Heart left ventricle (tissue), 16 donors: ENCODE measurements around the gene ZNF823. TPM values are rescaled to one million over a fixed set of nuclear protein-coding genes. Genes with fewer than 3 reads are reported as not detected.
A peak's percentile ranks its signal among the peaks of the same experiment; 100 is the strongest.

Source experiments
- ATAC-seq, 4 donors: fragments of 200-7000 bp; cut with Tn5 transposase; one replicate each; pipeline ENCODE4 v1.9.1; 2020 to 2022; ENCODE audit warnings: moderate library complexity in 4 of 4, mild to moderate bottlenecking in 3 of 4, moderate number of reproducible peaks in 1 of 4
- DNase-seq, 5 donors: peaks; one replicate each; pipeline ENCODE4 v3.0.0-alpha.2; 2020
- H3K27ac ChIP-seq, 12 donors: fragments of 200-600 bp; sonication (generic) in 4 of 12; one replicate each; pipeline versions ENCODE4 v1.5.0 to v1.8.0; 2016 to 2022; ENCODE audit warnings: mild to moderate bottlenecking in 2 of 12
- H3K27me3 ChIP-seq, 9 donors: fragments of 200-600 bp; sonication (generic) in 2 of 9; one replicate each; pipeline versions ENCODE4 v1.5.1 to v1.8.0; 2016 to 2022; ENCODE audit warnings: mild to moderate bottlenecking in 3 of 9
- H3K36me3 ChIP-seq, 9 donors: fragments of 200-600 bp; sonication (generic) in 2 of 9; one replicate each; pipeline versions ENCODE4 v1.5.0 to v1.8.0; 2018 to 2022; ENCODE audit warnings: mild to moderate bottlenecking in 2 of 9
- H3K4me1 ChIP-seq, 12 donors: fragments of 200-600 bp; sonication (generic) in 4 of 12; one replicate each; pipeline versions ENCODE4 v1.5.0 to v1.8.0; 2016 to 2022; ENCODE audit warnings: mild to moderate bottlenecking in 3 of 12
- H3K4me3 ChIP-seq, 12 donors: fragments of 200-600 bp; sonication (generic) in 4 of 12; one replicate each; pipeline versions ENCODE4 v1.5.0 to v1.8.0; 2017 to 2022; ENCODE audit warnings: mild to moderate bottlenecking in 9 of 12, moderate library complexity in 4 of 12
- H3K9me3 ChIP-seq, 12 donors: fragments of 200-600 bp; sonication (generic) in 4 of 12; one replicate each; pipeline versions ENCODE4 v1.5.0 to v1.8.0; 2016 to 2022; ENCODE audit warnings: mild to moderate bottlenecking in 1 of 12
- POLR2A ChIP-seq, 2 donors: fragments of 450-650 bp; IDR thresholded peaks; one replicate each; pipeline ENCODE4 v1.6.1; 2017; ENCODE audit warnings: antibody characterized with exemption in 2 of 2, mild to moderate bottlenecking in 2 of 2, moderate library complexity in 2 of 2
- WGBS, 4 donors: extraction: QIAGEN DNeasy Blood & Tissue Kit in 2 of 4; methylation state at CpG; one replicate each; pipeline versions ENCODE4 v1.1.5 to v1.1.7; 2013 to 2018; 5-methylcytosine and 5-hydroxymethylcytosine counted together
- intact Hi-C, 10 donors: fragments of 100-400 bp; cut with DNase I; formaldehyde crosslinking; loops; one replicate each; pipeline versions ENCODE4 v1.11.1 to v1.14.2; 2022
- polyA plus RNA-seq, 2 donors: library from polyadenylated mRNA; stranded (reverse); fragments of 200-250 nt; gene quantifications; one replicate each; pipeline ENCODE4 v1.2.3, GENCODE V29; 2013
- total RNA-seq, 9 donors: library from RNA; depleted of rRNA in 2 of 9; stranded (reverse); fragments of >200 nt in 2 of 9; fragmentation: NEBNext Ultra II Directional in 3 of 9; extraction: Animal tissue kit (Norgen Biotek cat#: 25700) in 3 of 9; gene quantifications; one replicate each; pipeline versions ENCODE4 v1.1.0 to v1.2.4, GENCODE V29; 2016 to 2023
- TF ChIP-seq, protein P1 (sequence below), 12 donors: fragments of 200-600 bp; sonication (generic) in 4 of 12; IDR thresholded peaks; one replicate each; pipeline versions ENCODE4 v1.5.0 to v1.8.0; 2018 to 2022; ENCODE audit warnings: antibody characterized with exemption in 12 of 12, mild to moderate bottlenecking in 5 of 12
- donor health status: ischemic (EF 13 %, LVEDD 7.1; RV severe dilation, severe dysfunction).
- donor health status: healthy with polysubstance abuse.
- donor health status: DM: no; HTN: yes; CAD: no.
- donor health status: DM: no; HTN: no; CAD: no.
- donor health status: ischemic (EF 25% LVEDD 6.9; RV normal size, moderate dysfunction).
- donor health status: ischemic (EF 25% LVEDD 5.7; RV mildly dilated, moderate dysfunction).
- donor health status: healthy.
- donor health status: DM: yes; HTN: yes; CAD: no.
- donor health status: ischemic (EF 35%, LVEDD 5.7; RV mildly dilated, moderate dysfunction).
- donor health status: nonischemic (EF 11% LVEDD 7.7; RV severe dilation, severe dysfunction).
- donor health status: DM: yes; HTN: yes; CAD: no.
- donor health status: PGD.
- donor health status: ischemic (EF 29% LVEDD 5.4; RV normal size, mild dysfunction).
- donor health status: nonischemic (EF 23%, LVEDD 6.1; RV moderate dilation, normal function).

ZNF823 gene
- total and polyA plus RNA-seq, 11 donors, result 1.6 to 5.2 (median 4.0) TPM

- DNase-seq (no peak), ATAC-seq (no peak)
- intact Hi-C loops, result loop anchor here in 3 of 10 donors (5.0 to 10.0 kb wide), 2 partner anchors 75 to 78 kb away; no protein-coding TSS in a partner anchor
- no peak for TF ChIP-seq POLR2A (IDR thresholded peaks at IDR 0.05)
- TF ChIP-seq, protein P1, sequence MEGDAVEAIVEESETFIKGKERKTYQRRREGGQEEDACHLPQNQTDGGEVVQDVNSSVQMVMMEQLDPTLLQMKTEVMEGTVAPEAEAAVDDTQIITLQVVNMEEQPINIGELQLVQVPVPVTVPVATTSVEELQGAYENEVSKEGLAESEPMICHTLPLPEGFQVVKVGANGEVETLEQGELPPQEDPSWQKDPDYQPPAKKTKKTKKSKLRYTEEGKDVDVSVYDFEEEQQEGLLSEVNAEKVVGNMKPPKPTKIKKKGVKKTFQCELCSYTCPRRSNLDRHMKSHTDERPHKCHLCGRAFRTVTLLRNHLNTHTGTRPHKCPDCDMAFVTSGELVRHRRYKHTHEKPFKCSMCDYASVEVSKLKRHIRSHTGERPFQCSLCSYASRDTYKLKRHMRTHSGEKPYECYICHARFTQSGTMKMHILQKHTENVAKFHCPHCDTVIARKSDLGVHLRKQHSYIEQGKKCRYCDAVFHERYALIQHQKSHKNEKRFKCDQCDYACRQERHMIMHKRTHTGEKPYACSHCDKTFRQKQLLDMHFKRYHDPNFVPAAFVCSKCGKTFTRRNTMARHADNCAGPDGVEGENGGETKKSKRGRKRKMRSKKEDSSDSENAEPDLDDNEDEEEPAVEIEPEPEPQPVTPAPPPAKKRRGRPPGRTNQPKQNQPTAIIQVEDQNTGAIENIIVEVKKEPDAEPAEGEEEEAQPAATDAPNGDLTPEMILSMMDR (IDR thresholded peaks at IDR 0.05), result no peak
- no peak overlapping the region for H3K27ac ChIP-seq
- no peak overlapping the region for H3K4me3 ChIP-seq
- no peaks in the 10 kb centered on the region for H3K27me3 ChIP-seq
- peaks cover 0 to 56% (median 7%) of the 10 kb centered on the region in 12 donors for H3K9me3 ChIP-seq
- peaks cover 0 to 22% (median 12%) of the 10 kb centered on the region in 12 donors for H3K4me1 ChIP-seq
- H3K36me3 ChIP-seq, result peaks cover 0 to 7% (median 0%) of the 10 kb centered on the region in 9 donors
- 94 to 97% (median 96%) methylated on average over 4 of the region's 4 CpGs for WGBS, 4 donors
Observed at GRCh38 chr19:11769995-11770394, 31.2 kb upstream of the ZNF823 start.

GRCh38 chr19:11767633-11768133 lies 28.9 kb upstream of the ZNF823 start:
- ATAC-seq, result peak in 2 of 4 donors; percentile 4 to 33
- intact Hi-C loops, result loop anchor here in 6 of 10 donors (1.0 to 10.0 kb wide), 5 partner anchors 28 to 75 kb away; partner anchors contain the start of gene ZNF823 (in 3 of the 6)
- peak overlapping the region; percentile 67 to 97 (median 93) for H3K27ac ChIP-seq
- WGBS, 4 donors, result 1 to 2% (median 1%) methylated on average over 20 of the region's 20 CpGs
- TF ChIP-seq, protein P1 (IDR thresholded peaks at IDR 0.05), result no peak
- no peak for TF ChIP-seq POLR2A (IDR thresholded peaks at IDR 0.05)
- H3K4me1 ChIP-seq, result peaks cover 0 to 22% (median 12%) of the 10 kb centered on the region in 12 donors
- peaks cover 0 to 4% (median 0%) of the 10 kb centered on the region in 9 donors for H3K36me3 ChIP-seq
- peak; percentile 10 to 69 (median 30) for DNase-seq
- no peaks in the 10 kb centered on the region for H3K27me3 ChIP-seq
- peaks cover 0 to 47% (median 6%) of the 10 kb centered on the region in 12 donors for H3K9me3 ChIP-seq
- H3K4me3 ChIP-seq, result peak overlapping the region; percentile 58 to 97 (median 86)

GRCh38 chr19:11766597-11767591 lies 28.1 kb upstream of the ZNF823 start, which contains the start of gene ZNF441:
TSS of gene ZNF441 (plus strand) at chr19:11767000. CDS start at chr19:11767194, 194 bp downstream.
- WGBS, 4 donors, result 0 to 1% (median 0%) methylated on average over 36 to 61 of the region's 61 CpGs
- intact Hi-C loops, result loop anchor here in 6 of 10 donors (1.0 to 10.0 kb wide), 5 partner anchors 28 to 75 kb away; partner anchors contain the start of gene ZNF823 (in 3 of the 6)
- DNase-seq (peak; percentile 97 to 98 (median 98)), ATAC-seq (peak; percentile 99 to 100 (median 100))
- Histone ChIP-seq H3K36me3 (no peaks in the 10 kb centered on the region), H3K9me3 (peaks cover 0 to 39% (median 2%) of the 10 kb centered on the region in 12 donors), H3K4me3 (peak within 1 kb of the TSS; percentile 58 to 97 (median 86)), H3K4me1 (peaks cover 0 to 22% (median 12%) of the 10 kb centered on the region in 12 donors), H3K27ac (peak within 1 kb of the TSS; percentile 67 to 97 (median 93)), H3K27me3 (no peaks in the 10 kb centered on the region)
- TF ChIP-seq POLR2A (IDR thresholded peaks at IDR 0.05), result peak in 1 of 2 donors; percentile 92
- TF ChIP-seq, protein P1 (IDR thresholded peaks at IDR 0.05), result peak in 1 of 12 donors; percentile 6
